IMR-90 (cell line): ENCODE measurements around the gene SPATA31C1. TPM values are rescaled to one million over a fixed set of nuclear protein-coding genes. Genes with fewer than 3 reads are reported as not detected.

ENCODE experiments used
- ATAC-seq: fragments of 200-7000 bp; cut with Tn5 transposase; 2 replicates; pipeline ENCODE4 v1.9.1; 2020; ENCODE audit warnings: low read depth, mild to moderate bottlenecking, moderate library complexity
- BruUV-seq: library from RNA; stranded (reverse); fragments of 400-500 nt; replicated peaks from 2 replicates; lab custom pipeline; 2021; lab: Mats Ljungman, UMichigan
- CTCF ChIA-PET: fragments of 300-600 bp; formaldehyde crosslinking; extraction: SDS; loops from one replicate; lab custom pipeline; 2021; ENCODE audit warnings: antibody characterized with exemption; lab: Yijun Ruan, JAX
- POLR2A ChIA-PET: fragments of 300-600 bp; sonication (Branson Sonifier 250); formaldehyde crosslinking; loops from one replicate; lab custom pipeline; 2022; ENCODE audit warnings: antibody characterized with exemption; ENCODE audit not compliant: unreplicated experiment; lab: Charles Lee
- DNase-seq: peaks from one replicate; pipeline ENCODE4 v3.0.0; 2013
- H2AFZ ChIP-seq: replicated peaks from 2 replicates; pipeline ENCODE3; 2013; ENCODE audit warnings: low read length, mild to moderate bottlenecking; ENCODE audit not compliant: poor library complexity
- H2AK5ac ChIP-seq: 2 replicates; pipeline ENCODE4 v1.6.1; 2013; ENCODE audit warnings: low read depth, low read length, inconsistent platforms
- H2AK9ac ChIP-seq: replicated peaks from 2 replicates; pipeline ENCODE3; 2013; ENCODE audit warnings: mild to moderate bottlenecking, low read depth, low read length, moderate library complexity; ENCODE audit not compliant: poor library complexity
- H2BK120ac ChIP-seq: 2 replicates; pipeline ENCODE4 v1.6.1; 2013; ENCODE audit warnings: low read depth, low read length, inconsistent platforms
- H2BK15ac ChIP-seq: 3 replicates; pipeline ENCODE4 v1.6.1; 2013; ENCODE audit warnings: low read depth, low read length, inconsistent platforms
- H2BK20ac ChIP-seq: 2 replicates; pipeline ENCODE4 v1.6.1; 2013; ENCODE audit warnings: low read depth, mild to moderate bottlenecking, inconsistent platforms, low read length, moderate library complexity
- H2BK5ac ChIP-seq: 2 replicates; pipeline ENCODE4 v1.6.1; 2013; ENCODE audit warnings: mild to moderate bottlenecking, low read depth, low read length, inconsistent platforms; ENCODE audit not compliant: poor library complexity, severe bottlenecking
- H3K14ac ChIP-seq: replicated peaks from 2 replicates; pipeline ENCODE4 v1.6.1; 2013; ENCODE audit warnings: low read depth, low read length, inconsistent platforms
- H3K18ac ChIP-seq: 2 replicates; pipeline ENCODE4 v1.6.1; 2013; ENCODE audit warnings: low read depth, low read length, control low read depth
- H3K23ac ChIP-seq: 2 replicates; pipeline ENCODE4 v1.6.1; 2013; ENCODE audit warnings: low read depth, low read length, inconsistent platforms
- H3K27ac ChIP-seq: 2 replicates; pipeline ENCODE4 v1.5.1; 2013; ENCODE audit warnings: mild to moderate bottlenecking, control low read depth, low read length; ENCODE audit not compliant: insufficient read depth
- H3K27me3 ChIP-seq: 2 replicates; pipeline ENCODE4 v1.6.1; 2013; ENCODE audit warnings: low read length; ENCODE audit not compliant: control insufficient read depth, insufficient read depth
- H3K36me3 ChIP-seq: 2 replicates; pipeline ENCODE4 v1.6.1; 2013; ENCODE audit warnings: low read length, mixed read lengths; ENCODE audit not compliant: control insufficient read depth, insufficient read depth
- H3K4ac ChIP-seq: 2 replicates; pipeline ENCODE4 v1.6.1; 2013; ENCODE audit warnings: low read depth, low read length, inconsistent platforms
- H3K4me1 ChIP-seq: 2 replicates; pipeline ENCODE4 v1.6.1; 2013; ENCODE audit warnings: low read length, mixed read lengths; ENCODE audit not compliant: control insufficient read depth, insufficient read depth
- H3K4me2 ChIP-seq: 2 replicates; pipeline ENCODE4 v1.6.1; 2013; ENCODE audit warnings: low read depth, mild to moderate bottlenecking, control low read depth, low read length, moderate library complexity
- H3K4me3 ChIP-seq: 2 replicates; pipeline ENCODE4 v1.5.1; 2013; ENCODE audit warnings: low read depth, mild to moderate bottlenecking, control low read depth, low read length, moderate library complexity; ENCODE audit not compliant: insufficient read depth
- H3K56ac ChIP-seq: 2 replicates; pipeline ENCODE4 v1.6.1; 2013; ENCODE audit warnings: low read length, inconsistent platforms; ENCODE audit not compliant: insufficient read depth; ENCODE audit errors: extremely low read depth
- H3K79me1 ChIP-seq, 2 experiments: 2 replicates each; pipeline ENCODE4 v1.6.1; 2013; ENCODE audit warnings: low read length in 2 of 2, inconsistent platforms in 1 of 2, low read depth in 1 of 2
- H3K9ac ChIP-seq: 2 replicates; pipeline ENCODE4 v1.6.1; 2013; ENCODE audit warnings: low read depth, low read length, control low read depth
- H3K9me1 ChIP-seq: 2 replicates; pipeline ENCODE4 v1.6.1; 2013; ENCODE audit warnings: low read length, inconsistent platforms; ENCODE audit not compliant: insufficient read depth
- H3K9me3 ChIP-seq: 2 replicates; pipeline ENCODE4 v1.6.1; 2013; ENCODE audit warnings: low read length; ENCODE audit not compliant: control insufficient read depth, insufficient read depth
- H4K20me1 ChIP-seq: 2 replicates; pipeline ENCODE4 v1.6.1; 2013; ENCODE audit warnings: low read length, inconsistent platforms; ENCODE audit not compliant: insufficient read depth
- H4K5ac ChIP-seq: 2 replicates; pipeline ENCODE4 v1.6.1; 2013; ENCODE audit warnings: mild to moderate bottlenecking, low read depth, low read length, control low read depth
- H4K8ac ChIP-seq, 2 experiments: 2 replicates each; pipeline ENCODE4 v1.6.1; 2013; ENCODE audit warnings: low read depth in 2 of 2, low read length in 2 of 2, control low read depth in 1 of 2, inconsistent platforms in 1 of 2
- H4K91ac ChIP-seq: 2 replicates; pipeline ENCODE4 v1.6.1; 2013; ENCODE audit warnings: low read depth, low read length, inconsistent platforms; ENCODE audit not compliant: insufficient read depth
- BHLHE40 ChIP-seq: fragments of 150-350 bp; IDR thresholded peaks from 2 replicates; pipeline ENCODE4 v1.6.1; 2016; ENCODE audit warnings: mild to moderate bottlenecking, low read depth, low read length
- CEBPB ChIP-seq: IDR thresholded peaks from 2 replicates; pipeline ENCODE4 v1.6.1; 2012; ENCODE audit warnings: low read depth, low read length, improper control_type of control experiment
- CHD1 ChIP-seq: IDR thresholded peaks from 2 replicates; pipeline ENCODE4 v1.6.1; 2012; ENCODE audit warnings: low read depth, low read length, improper control_type of control experiment
- CTCF ChIP-seq: conservative IDR thresholded peaks from 2 replicates; pipeline ENCODE4 v1.5.1; 2012; ENCODE audit warnings: mild to moderate bottlenecking, low read depth, low read length, improper control_type of control experiment
- ELK1 ChIP-seq: fragments of 150-350 bp; IDR thresholded peaks from 2 replicates; pipeline ENCODE4 v1.6.1; 2016; ENCODE audit warnings: low read depth, mild to moderate bottlenecking, low read length, moderate library complexity, borderline replicate concordance
- FOS ChIP-seq: fragments of 150-350 bp; IDR thresholded peaks from 2 replicates; pipeline ENCODE4 v1.6.1; 2016; ENCODE audit warnings: low read depth, low read length
- MAFK ChIP-seq: IDR thresholded peaks from 2 replicates; pipeline ENCODE4 v1.6.1; 2012; ENCODE audit warnings: low read depth, low read length, improper control_type of control experiment
- MAZ ChIP-seq: IDR thresholded peaks from 2 replicates; pipeline ENCODE4 v1.6.1; 2012; ENCODE audit warnings: low read depth, mild to moderate bottlenecking, low read length, improper control_type of control experiment, moderate library complexity, borderline replicate concordance
- MXI1 ChIP-seq: IDR thresholded peaks from 2 replicates; pipeline ENCODE4 v1.6.1; 2012; ENCODE audit warnings: low read depth, mild to moderate bottlenecking, low read length, moderate library complexity, borderline replicate concordance
- NFE2L2 ChIP-seq: fragments of 150-350 bp; IDR thresholded peaks from 2 replicates; pipeline ENCODE4 v1.6.1; 2016; ENCODE audit warnings: low read depth, mild to moderate bottlenecking, low read length
- POLR2A ChIP-seq: IDR thresholded peaks from 2 replicates; pipeline ENCODE4 v1.6.1; 2012; ENCODE audit warnings: mild to moderate bottlenecking, low read depth, low read length
- RAD21 ChIP-seq: IDR thresholded peaks from 2 replicates; pipeline ENCODE4 v1.6.1; 2012; ENCODE audit warnings: low read length, improper control_type of control experiment
- RCOR1 ChIP-seq: IDR thresholded peaks from 2 replicates; pipeline ENCODE4 v1.6.1; 2012; ENCODE audit warnings: mild to moderate bottlenecking, low read length, improper control_type of control experiment; ENCODE audit not compliant: insufficient replicate concordance
- RFX5 ChIP-seq: IDR thresholded peaks from 2 replicates; pipeline ENCODE4 v1.8.0; 2012; ENCODE audit warnings: low read depth, mild to moderate bottlenecking, low read length, moderate library complexity
- SMC3 ChIP-seq: fragments of 150-350 bp; IDR thresholded peaks from 2 replicates; pipeline ENCODE4 v1.6.1; 2016; ENCODE audit warnings: low read depth, mild to moderate bottlenecking, antibody characterized with exemption, low read length, moderate library complexity
- USF2 ChIP-seq: fragments of 150-350 bp; IDR thresholded peaks from 2 replicates; pipeline ENCODE4 v1.6.1; 2017; ENCODE audit warnings: mild to moderate bottlenecking, antibody characterized with exemption, low read length, low read depth
- WGBS, 2 experiments: methylation state at CpG; one replicate each; pipeline versions ENCODE4 v1.1.5 to v1.1.7; 2013; ENCODE audit warnings: missing lambda C conversion rate in 2 of 2; ENCODE audit not compliant: insufficient read length in 1 of 2; ENCODE audit errors: extremely low coverage in 2 of 2; 5-methylcytosine and 5-hydroxymethylcytosine counted together
- dilution Hi-C: fragments of 300-500 bp; cut with HindIII; formaldehyde crosslinking; loops from one replicate; pipeline ENCODE4 v1.14.3; 2018; ENCODE audit warnings: low sequenced_read_pairs; ENCODE audit not compliant: unreplicated experiment
- in situ Hi-C: fragments of 300-500 bp; cut with MboI; formaldehyde crosslinking; loops from 3 replicates; pipeline ENCODE4 v1.14.3; 2019; ENCODE audit warnings: low sequenced_read_pairs, inconsistent platforms, mixed read lengths
- intact Hi-C: fragments of 100-400 bp; cut with micrococcal nuclease; formaldehyde crosslinking; loops from 2 replicates; pipeline ENCODE4 v1.10.0; 2022
- polyA plus RNA-seq, 3 experiments: library from polyadenylated mRNA; depleted of rRNA; stranded (reverse); fragments of >200 nt; gene quantifications; 2 replicates each; pipeline ENCODE4 v1.2.3, GENCODE V29; 2012; ENCODE audit warnings: low replicate concordance in 1 of 3
- total RNA-seq: library from RNA; depleted of rRNA; stranded (reverse); fragments of >200 nt; gene quantifications from 2 replicates; pipeline ENCODE4 v1.2.3, GENCODE V29; 2012

SPATA31C1 gene
- total and polyA plus RNA-seq, 2 of the 4 experiments (the other 2 are of a cell fraction): not detected

GRCh38 chr9:87868175-87868574 lies 49.6 kb upstream of the SPATA31C1 start:
- H3K79me1 ChIP-seq: no peaks in the 10 kb centered on the region
- BruUV-seq: no TSS peak
- ChIA-PET CTCF (no interaction called here), POLR2A (no interaction called here)
- H2BK5ac ChIP-seq: no peak overlapping the region
- H2AK9ac ChIP-seq: no peak overlapping the region
- ATAC-seq (no peak), DNase-seq (no peak)
- no peak overlapping the region for H2BK20ac ChIP-seq
- H3K23ac ChIP-seq: no peak overlapping the region
- no peaks in the 10 kb centered on the region for H4K20me1 ChIP-seq
- dilution Hi-C loops: no loop called here
- H3K4me3 ChIP-seq: no peak overlapping the region
- no peak overlapping the region for H2BK15ac ChIP-seq
- intact Hi-C loops: no loop called here
- in situ Hi-C loops: no loop called here
- no peak overlapping the region for H2AK5ac ChIP-seq
- no peak overlapping the region for H3K9ac ChIP-seq
- H4K5ac ChIP-seq: no peak overlapping the region
- peaks cover 19% of the 10 kb centered on the region for H3K9me1 ChIP-seq
- 95% methylated on average over 3 of the region's 9 CpGs; no CpG with 5 or more reads in 1 of the 2 experiments for WGBS, 2 experiments
- no peak overlapping the region for H4K8ac ChIP-seq
- no peak overlapping the region for H3K18ac ChIP-seq
- H2BK120ac ChIP-seq: no peak overlapping the region
- H4K91ac ChIP-seq: no peak overlapping the region
- H2AFZ ChIP-seq: no peak overlapping the region
- H3K36me3 ChIP-seq: no peaks in the 10 kb centered on the region
- TF ChIP-seq ELK1: no peak
- no peak for TF ChIP-seq SMC3
- TF ChIP-seq MAFK: no peak
- no peak for TF ChIP-seq RCOR1
- no peak for TF ChIP-seq BHLHE40
- TF ChIP-seq RFX5: no peak
- TF ChIP-seq CEBPB: no peak
- no peak for TF ChIP-seq MAZ
- TF ChIP-seq FOS: no peak
- no peak for TF ChIP-seq NFE2L2
- TF ChIP-seq MXI1: no peak
- no peak for TF ChIP-seq CHD1
- no peak for TF ChIP-seq RAD21
- TF ChIP-seq CTCF: no peak
- TF ChIP-seq POLR2A: no peak
- TF ChIP-seq USF2: no peak
- no peak overlapping the region for H3K4me2 ChIP-seq
- H3K56ac ChIP-seq: no peak overlapping the region
- no peak overlapping the region for H3K4ac ChIP-seq
- H3K9me3 ChIP-seq: no peaks in the 10 kb centered on the region
- H3K4me1 ChIP-seq: peaks cover 21% of the 10 kb centered on the region
- no peak overlapping the region for H3K14ac ChIP-seq
- H3K27me3 ChIP-seq: no peaks in the 10 kb centered on the region
- no peak overlapping the region for H3K27ac ChIP-seq
